NCI-H510A treated with DMSO at 0.1 percent for 48 hours (cell line): ENCODE measurements around the gene ACTG1.

Experiments
- DNase-seq: peaks from one replicate; lab custom pipeline; 2025; lab: John Stamatoyannopoulos, UW

Gene ACTG1

DNA sequence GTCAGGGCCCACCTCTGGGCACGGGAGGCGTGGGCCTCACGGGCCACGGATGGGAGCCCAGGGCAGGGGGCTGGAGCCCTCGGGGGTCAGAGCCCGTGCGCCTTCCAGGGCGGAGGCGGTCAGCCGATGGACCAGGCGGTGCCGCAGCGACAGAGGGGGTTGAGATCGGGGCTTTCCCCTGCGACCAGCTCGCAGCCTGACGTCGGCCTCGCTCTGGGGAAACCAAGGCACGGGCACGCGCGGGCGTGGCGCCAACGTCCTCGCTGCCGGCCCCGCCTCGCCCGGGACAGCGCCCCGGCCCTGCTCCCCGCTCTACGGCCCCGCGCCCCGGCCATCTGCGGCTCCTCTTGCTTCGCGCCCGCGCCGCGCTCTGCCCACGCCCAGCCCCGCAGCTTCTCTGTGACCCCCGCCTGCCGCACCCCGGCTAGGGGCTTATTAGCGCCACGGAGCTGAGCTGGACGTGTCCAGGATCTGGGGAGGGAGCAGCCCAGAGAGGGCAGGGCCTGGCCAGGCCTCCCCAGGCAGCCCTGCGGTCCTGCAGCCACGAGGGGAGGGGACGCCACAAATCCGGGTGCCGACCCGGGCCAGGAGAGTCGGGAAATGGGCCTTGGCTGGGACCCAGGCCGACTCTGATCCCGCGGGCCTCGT, 13.5 kb downstream of the ACTG1 start:
- DNase-seq = no peak

DNA sequence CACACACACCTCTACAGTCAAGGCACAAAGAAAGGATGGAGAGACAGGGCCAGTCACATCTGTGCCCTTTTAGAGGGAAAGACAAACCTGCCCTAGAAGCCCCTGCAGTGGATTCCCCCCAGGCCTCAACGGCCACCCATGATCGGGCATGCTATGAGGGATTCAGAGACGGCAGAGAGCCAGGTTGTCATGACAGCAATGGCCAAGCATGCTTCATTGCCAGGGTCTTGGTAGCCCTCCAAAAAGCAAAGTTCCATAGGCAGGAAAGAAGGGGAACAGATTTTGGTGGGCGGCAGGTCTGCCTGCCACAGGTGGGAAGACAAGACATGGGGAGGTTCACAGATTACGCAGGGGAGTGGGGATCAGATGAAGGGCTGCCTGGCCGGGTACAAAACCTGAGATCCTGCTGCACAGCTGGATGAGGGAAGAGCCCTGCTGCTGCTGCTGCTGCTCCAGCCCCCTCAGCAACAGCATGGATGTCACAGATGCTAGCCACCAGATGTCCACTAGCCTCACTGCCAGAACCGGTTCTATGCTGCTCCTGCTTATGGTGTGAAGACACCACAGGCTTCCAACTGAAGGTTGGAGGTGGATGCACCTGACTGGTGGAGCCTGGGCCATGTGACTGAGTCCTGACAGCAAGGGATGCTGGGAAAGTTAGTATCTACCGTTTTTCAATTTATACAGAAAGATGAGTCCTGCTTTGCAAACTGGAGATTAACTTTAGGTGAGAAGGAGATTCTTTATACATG, 17.8 kb downstream of the ACTG1 start:
- peak; percentile 71 for DNase-seq

DNA sequence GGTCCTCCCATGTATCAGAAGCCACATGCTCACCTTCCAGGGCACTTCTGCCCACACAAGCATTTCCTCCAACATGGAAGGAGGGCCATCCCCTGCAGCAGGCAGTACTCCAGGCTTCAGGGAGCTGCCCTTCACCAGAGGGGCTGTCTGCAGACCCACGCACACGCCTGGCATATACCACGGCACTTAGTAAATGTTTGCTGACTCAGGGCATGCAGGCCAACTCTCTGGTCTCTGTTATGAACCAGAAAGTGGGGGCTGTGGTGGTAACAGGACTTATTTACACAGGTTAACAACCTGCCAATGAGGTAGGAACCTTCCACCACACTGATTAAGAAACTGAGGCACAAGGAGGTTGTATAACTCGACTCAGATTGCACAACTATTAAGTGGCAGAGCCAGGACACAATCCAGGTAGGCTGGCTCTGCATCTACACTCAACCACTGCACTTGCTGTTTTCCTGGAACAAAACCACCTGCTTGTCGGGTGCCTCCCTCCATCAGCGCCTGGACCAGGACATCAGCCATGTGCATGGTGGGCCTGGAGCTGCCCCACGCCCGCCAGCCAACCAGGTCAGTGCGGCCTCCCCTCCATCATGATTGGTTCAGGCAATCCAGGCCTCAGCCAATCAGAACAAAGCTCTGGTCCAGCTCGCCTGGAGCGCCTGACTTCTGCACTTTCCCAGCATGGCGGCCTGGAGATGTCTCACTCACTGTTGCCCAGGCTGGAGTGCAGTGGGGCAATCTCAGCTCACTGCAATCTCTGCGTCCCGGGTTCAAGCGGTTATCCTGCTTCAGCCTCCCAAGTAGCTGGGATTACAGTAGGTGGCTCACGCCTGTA, 19.2 kb downstream of the ACTG1 start:
- DNase-seq = no peak

DNA sequence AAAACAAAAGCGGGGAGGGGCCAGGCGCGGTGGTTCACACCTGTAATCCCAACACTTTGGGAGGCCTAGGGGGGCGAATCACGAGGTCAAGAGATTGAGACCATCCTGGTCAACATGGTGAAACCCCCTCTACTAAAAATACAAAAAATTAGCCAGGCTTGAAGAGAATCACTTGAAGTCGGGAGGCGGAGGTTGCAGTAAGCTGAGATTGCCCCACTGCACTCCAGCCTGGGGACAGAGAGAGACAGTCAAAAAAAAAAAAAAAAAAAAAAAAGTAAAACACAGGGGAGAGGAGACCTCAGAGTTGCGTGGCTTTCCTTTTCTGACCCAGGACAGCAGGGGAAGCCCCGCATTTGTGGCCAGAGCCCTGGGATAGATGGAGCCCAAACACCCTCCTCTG, 19.9 kb downstream of the ACTG1 start:
- no peak for DNase-seq

DNA sequence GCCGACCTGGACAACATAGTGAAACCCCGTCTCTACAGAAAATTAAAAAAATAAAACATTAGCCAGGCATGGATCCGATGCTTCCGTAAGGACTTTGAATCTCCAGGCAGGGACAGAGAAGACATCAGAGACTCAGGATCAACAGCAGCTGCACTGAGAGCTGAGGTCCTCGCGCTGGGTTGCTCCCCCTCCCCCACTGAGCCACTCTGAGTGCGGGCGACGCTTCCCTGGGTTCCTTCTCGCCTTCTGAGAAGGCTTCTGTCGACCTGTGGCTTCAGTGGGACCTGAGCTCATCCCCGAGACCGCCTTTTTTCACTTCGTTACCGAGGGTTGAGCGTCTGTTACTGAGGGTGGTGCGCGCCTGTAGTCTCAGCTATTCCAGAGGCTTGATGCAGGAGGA, 20.4 kb downstream of the ACTG1 start:
- DNase-seq = no peak

DNA sequence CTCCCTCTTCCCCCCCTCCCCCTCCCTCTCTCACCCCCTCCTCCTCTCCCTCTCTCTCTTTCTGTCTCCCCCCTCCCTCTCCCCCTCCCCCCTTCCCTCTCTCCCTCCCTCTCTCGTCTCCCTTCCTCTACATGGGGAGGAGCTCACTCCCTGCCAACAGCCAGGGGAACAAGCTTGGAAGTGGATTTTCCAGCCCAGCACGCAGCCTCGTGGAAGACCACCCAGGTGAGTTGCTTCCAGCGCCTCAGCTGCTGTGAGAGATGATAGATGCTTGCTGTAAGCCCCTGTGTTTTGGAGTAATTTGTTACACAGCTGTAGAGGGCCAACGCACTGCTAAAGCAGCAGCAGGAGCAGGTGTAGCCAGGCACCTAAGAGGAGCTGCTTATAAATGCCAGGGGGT, 20.8 kb downstream of the ACTG1 start:
- peak; percentile 50 for DNase-seq

DNA sequence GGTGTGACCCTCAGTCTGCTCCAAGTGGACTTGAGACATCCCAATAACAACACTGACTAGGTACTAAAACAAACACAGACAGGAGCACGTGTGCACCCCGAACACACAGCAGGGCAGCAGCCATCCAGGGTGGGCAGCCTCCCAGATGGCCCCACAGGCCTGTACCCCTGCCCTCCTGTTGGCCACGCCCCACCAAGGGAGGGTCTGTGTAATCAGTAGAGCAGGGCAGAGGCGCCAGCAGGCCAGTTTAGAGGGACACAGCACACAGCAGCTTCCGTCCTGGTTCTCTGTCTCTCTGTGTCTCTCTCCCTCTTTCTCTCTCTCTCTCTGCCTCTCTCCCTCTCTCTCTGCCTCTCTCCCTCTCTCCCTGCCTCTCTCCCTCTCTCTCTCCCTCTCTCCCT, 21.4 kb downstream of the ACTG1 start:
- peak; percentile 23 for DNase-seq

DNA sequence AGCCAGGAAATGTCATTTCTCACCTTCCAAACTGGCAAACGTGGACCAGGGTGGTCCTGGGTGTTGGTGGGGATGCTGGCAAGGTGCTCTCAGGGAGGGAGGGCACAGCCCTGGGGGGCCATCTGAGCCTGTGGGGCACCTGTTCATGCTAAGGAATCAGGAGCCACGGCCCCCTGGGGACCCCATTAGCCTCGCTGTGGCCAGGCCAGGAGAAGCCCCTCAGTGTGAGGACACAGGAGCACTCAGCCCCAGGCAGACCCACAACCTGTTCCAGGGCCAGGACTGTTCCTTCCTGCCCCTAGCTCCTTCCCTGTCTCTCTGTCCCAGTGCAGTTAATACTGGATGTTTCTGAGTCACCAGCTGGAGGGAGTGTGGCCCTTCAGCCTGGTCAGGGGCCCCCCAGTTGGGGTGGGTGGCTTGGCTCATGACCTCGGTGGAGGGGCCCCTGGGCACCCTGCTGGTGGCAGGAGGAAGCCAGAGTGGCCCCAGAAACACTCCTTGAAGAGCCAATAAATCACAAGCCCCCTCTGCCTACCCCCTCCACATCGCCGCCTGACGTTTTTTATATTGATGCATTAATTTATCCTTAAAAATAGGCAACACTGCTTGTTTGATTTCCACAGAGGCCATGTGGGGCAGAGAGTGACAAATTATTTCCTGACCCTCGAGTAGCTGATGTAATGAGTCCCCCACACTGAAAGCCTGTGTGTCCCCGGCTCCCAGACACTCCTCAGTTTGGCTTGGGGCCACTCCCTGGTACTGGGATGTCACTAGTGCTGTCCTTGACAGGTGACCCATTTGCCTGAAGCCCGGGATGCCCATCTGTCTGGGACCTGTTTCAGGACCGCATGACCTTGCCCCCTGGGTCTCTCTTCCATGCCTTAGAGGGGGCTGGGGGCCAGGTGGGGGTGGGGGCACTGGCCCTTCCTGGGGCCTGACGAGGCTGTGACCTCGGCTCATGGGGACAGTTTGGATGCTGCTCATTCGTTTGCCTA, 22.3 kb downstream of the ACTG1 start:
- no peak for DNase-seq

DNA sequence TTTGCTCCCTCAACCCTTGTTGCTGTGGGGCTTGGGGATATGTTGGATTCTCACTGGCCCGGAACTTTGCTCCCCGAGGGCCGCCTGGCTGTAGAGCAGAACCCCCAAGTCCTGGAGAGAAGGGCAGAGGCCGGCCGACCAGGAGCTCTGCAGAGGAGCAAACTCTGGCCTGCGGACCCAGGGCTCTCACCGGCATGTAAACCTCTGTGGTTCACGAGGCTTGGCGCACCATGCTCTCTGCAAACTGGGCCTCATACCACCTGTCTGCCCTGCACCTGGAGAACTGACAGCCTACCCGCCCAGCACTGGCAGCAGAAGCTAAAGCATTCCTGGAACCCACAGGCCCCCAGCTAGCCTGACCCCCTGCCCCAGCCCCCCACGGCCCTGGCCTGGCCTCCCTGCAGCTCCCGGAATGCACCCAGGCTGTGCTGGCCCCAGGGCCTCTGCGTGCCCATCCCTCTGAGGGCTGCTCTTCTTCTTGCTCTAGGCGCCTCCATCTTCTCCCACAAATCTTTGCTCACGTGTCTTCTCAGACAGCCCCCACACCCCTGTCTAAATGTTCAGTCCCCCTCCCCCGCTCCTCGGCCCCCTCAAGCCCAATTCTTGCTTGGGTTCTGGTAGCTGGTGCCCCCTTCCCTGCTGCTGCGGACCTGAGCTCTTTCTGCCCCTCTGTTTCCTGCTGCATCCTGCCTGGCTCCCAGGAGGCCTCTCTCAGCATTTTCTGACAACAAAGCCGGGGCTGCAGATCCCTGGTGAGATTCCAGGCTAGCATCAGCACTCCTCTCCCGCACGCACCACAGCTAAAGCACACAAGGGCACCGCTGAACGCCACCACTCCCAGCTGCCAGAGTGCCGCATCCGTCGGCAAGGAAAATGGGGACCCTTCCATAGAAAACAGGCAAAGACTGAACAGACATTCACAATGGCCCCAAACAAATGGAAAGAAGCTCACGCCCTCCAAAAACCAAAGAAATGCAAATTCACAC, 23.3 kb downstream of the ACTG1 start:
- DNase-seq = peak; percentile 14

DNA sequence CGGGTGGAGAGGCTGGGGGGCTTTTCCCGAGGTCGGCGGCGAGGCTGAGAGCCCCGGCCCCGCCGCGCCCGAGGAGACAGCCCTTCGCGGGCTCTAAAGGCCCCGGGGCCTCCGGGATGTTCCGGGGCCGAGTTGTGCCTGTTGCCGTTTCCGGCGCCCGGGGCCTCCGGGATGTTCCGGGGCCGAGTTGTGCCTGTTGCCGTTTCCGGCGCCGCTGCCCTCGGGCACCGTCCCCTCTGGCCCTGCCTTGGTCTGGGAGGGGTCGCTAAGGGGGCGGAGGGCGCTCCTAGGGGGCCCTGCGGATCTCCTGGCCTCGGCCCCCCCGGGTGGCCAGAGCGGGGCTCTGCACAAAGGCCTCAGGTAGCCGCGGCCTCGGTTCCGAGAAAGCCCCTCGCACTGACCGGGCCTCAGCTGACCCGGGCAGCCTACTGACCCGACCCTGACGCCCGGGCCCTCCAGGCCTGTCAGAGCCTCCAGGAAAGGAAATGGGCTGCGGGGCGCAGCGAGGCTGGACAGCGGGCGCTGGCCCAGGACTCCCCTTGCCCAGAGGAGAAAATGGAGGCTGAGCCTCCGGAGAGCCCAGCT, 24.2 kb downstream of the ACTG1 start:
- DNase-seq = no peak

DNA sequence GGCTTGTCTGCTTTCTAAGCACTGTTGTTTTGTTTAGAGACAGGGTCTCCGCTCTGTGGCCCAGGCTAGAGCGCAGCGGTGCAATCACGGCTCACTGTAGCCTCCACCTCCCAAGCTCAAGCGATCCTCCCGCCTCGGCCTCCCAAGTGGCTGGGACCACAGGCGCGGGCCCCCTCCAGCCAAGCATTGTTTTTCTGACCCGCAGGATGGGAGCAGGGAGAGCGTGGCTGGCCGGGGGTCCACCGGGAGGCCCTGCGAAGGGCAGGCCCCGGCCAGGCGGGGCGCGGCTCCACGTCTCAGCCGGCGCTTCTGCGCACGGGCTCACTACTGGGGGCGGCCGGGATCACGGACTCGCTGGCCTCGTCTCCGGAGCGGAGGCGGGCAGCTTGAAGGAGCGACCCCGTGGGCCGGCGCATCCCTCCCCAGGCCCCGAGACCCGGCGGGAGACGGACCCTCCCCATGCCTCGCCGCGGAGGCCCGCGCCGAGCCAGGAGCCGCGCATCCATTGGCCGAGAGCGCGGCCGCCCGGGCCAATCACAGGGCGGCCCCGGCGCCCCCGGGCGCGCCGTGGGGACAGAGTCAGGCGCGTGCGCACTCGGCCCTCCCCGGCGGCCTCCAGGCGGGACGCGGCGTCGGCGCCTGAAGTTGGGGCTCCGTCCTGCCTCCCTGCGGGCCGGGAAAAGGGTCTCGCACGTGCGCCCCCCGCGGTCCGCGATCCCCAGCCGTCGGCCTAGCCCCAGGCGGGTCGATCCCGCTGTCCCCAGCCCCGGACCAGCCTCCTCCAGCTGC, 24.9 kb downstream of the ACTG1 start:
- peak; percentile 76 for DNase-seq

DNA sequence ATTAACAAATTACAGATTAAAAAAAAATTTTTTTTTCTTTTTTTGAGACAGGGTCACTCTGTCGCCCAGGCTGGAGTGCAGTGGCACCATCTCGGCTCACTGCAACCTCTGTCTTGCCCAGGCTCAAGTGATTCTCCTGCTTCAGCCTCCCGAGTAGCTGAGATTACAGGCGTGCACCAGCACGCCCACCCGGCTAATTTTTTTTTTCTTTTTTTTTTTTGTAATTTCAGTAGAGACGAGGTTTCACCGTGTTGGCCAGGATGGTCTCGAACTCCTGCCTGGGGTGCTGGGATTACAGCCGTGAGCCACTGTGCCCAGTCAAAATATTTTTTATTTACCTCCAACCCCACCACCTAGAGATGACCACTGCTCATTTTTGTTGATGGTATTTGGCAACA, 25.5 kb downstream of the ACTG1 start:
- DNase-seq = no peak

DNA sequence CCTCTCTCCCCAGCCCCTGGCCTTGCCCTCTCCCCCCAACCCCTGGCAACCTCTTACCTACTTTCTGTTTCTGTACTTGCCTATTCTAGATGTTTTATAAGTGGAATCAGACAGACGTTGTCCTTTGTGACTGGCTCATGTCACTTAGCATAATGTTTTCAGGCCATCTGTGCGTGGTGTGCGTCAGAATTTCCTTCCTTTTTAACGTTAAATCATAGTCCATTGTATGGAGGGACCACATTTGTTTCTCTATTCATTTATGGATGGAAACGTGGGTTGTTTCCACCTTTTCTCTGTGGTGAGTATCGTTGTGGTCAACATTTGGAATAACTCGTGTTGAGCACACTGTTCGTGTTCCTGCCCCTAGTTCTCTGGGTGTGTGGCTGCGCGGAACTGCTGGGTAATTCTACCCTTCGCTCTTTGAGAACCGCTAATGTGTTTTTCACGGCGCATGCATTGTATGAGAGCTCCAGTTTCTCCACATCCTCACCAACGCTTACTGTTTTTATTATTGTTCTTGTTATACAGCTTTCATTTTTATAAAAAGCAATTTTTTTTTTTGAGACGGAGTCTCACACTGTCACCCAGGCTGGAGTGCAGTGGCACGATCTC, 26.3 kb downstream of the ACTG1 start:
- no peak for DNase-seq

DNA sequence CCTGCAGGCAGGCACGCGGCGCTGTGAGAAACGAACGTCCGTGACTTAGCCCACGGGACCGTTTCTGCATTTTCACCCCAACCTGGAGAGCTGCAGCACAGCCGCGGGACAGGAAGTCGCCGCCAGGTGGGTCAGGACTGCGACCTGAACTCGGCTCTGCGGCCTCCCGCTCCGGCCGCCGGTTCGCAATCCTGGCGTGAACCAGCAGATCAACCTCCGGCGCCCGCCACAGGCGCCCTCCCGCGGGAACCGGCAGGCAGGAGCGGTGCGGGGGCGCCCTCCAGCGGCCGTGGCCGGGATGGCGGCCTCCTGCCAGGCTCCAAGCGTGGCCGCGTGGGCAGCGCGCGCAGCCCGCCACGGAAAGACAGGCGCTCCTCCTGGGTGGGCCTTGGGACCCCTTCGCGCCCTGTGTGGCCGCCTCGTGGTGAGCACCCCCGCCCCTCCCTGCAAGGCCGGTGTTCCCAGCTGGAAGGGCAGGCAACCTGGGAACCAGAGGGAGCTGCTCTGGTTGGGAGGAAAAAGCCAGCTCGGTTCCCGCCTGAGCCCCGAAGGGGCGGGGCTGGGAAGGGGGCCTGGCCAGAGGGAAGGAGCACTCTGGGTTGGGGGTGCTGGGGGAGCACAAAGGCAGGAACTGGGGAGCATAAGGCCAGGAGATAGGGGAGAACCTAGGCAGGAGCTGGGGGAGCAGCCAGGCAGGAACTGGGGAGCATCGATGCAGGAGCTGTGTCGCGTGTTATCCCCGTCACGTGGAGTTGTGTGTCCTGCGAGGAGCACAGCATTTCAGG, 28.2 kb downstream of the ACTG1 start:
- DNase-seq = peak; percentile 68

DNA sequence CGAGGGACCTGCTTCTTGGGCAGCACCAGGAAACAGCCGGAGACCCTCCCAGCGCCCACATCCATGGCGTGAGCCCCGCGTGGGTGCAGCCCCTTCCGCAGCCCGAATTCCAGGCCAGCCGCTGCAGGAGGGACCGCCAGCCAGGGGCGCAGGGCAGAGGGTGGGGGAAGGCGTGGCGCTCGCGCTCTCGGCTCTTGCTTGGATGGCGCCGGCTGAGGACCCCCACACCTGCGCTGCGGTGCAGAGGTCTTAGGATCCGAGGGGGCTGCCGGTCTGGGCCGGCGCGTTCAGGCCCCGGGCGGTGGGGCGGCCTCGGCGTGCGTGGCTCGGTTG, 28.8 kb downstream of the ACTG1 start:
- DNase-seq = no peak

DNA sequence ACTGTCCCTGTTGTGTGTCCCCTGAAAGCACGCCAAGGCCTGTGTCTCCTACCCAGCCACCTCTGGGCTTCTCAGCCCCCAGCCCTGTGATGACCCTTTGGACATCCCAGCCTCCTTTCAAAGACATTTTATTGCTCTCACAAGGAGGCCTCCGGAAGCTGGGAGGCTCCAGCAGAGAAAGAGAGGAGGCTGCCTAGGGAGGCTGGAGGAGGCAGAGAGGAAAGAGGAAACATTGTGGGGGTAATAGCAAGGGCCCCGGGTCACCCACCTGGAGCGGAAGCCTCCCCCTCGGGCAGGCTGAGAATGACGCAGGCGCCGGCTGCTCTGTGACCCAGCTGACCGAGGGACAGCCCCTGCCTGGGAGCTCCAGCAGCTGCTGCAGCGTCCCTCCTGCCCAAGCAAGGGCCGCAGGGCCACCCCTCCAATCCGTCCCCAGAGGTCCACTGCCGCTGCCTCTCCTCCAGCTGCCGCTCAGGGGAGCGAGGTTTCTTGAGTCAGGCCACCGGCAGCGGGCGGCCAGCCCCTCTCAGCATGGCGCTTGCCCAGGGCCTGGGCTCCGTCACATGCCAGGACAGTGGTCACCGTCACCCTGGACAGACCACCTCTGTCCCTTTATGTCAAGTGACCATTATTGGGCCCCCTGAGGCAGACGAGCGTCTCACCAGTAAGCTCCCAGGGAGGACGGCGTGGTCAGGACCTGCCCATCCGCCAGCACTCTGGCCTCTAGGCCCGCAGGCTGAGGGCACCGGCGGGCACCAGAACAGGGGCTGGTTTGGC, 29.3 kb downstream of the ACTG1 start:
- no peak for DNase-seq

DNA sequence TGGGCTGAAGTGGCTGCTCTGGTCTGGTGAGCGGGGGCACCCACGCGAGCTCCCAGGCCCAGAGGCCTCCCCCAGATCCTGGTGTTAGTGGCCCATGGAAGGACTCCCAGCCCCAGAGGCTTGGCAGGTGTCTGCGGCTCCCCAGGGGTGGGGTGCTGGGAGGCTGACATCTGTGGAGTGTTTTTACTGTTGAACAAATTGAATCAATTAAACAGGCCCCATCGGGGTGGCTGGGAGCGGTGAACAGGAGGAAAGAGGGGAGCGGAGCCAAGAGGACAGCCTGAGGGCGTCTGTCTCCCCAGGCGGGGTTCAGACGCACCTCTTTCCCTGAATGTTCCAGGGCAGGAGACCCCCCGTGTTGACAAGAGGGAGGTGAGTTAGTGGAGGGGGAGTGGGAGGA, 29.9 kb downstream of the ACTG1 start:
- no peak for DNase-seq
